ENCODE results near the gene GPC5.
"Not testable (repeated sequence)": the region's sequence is repeated elsewhere in the genome, so short reads cannot be mapped to it uniquely, and the experiment has no call there.

The GPC5 gene

DNA sequence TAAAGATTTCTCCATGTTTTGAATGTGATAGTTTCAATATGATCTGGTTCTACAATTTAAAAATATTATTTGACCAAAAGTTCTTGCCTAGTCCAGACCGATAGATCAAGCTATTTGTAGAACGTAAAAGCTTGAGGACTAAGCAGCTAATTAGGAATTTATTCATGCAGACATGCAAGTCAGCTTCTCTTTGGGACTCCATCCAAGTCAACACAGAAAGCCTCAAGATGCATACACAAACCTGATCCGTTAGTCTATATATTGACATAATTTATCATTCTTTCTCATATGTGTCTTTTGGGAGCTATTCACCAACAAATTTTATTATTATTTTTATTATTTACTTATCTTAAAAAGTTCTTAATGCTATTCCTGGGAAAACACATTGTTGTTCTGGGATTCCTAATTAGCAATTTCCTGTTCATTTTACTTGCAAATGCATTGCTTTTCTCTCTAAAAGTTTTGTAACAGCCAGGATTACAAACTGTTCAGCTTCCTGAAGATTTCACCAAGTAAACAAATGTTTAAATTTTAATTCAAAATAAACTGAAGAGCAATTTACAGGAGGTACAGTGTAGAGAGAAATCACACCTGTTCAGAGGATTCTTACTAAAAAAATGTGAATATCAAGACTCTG is 375.3 kb downstream of the GPC5 start:
- DNase-seq (ENCODE audit: low read depth in 3 of 3), result no peak

- DNase-seq (ENCODE audit: low read depth in 3 of 3), result no peak
These were observed 376.0 kb downstream of the GPC5 start for GRCh38 chr13:91774397-91774796.

- DNase-seq (ENCODE audit: low read depth in 3 of 3), result no peak
These were observed 378.3 kb downstream of the GPC5 start for GRCh38 chr13:91776611-91777193.

GRCh38 chr13:91778123-91778522 is 379.7 kb downstream of the GPC5 start:
- no peak for DNase-seq (ENCODE audit: low read depth in 3 of 3)

DNA sequence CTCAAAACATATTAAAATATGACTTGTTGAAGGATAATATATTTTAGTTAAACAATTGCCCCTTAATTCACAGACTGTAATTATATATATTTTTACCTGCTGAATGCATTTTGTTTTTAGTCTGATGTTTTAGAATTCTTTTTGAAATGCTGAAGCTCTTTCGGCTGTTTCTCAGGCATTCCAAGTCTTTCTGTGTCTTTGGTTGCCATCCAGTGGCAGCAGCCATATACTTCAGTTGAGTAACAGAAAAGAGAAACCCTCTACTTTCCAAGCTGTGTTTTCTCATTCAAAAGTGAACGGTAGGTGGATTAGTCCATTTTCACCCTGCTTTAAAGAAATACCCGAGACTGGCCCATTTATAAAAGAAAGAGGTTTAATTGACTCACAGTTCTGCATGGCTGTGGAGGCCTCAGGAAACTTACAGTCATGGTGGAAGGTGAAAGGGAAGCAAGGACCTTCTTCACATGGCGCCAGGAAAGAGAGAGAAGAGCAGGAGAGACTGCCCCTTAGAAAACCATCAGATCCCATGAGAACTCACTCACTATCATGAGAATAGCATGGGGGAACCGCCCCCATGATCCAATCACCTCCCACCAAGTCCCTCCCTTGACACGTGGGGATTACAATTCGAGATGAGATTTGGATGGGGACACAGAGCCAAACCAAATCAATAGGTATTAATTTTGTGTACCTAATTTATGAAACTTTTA is 383.7 kb downstream of the GPC5 start:
- DNase-seq (ENCODE audit: low read depth in 3 of 3), result not testable (repeated sequence)

DNA sequence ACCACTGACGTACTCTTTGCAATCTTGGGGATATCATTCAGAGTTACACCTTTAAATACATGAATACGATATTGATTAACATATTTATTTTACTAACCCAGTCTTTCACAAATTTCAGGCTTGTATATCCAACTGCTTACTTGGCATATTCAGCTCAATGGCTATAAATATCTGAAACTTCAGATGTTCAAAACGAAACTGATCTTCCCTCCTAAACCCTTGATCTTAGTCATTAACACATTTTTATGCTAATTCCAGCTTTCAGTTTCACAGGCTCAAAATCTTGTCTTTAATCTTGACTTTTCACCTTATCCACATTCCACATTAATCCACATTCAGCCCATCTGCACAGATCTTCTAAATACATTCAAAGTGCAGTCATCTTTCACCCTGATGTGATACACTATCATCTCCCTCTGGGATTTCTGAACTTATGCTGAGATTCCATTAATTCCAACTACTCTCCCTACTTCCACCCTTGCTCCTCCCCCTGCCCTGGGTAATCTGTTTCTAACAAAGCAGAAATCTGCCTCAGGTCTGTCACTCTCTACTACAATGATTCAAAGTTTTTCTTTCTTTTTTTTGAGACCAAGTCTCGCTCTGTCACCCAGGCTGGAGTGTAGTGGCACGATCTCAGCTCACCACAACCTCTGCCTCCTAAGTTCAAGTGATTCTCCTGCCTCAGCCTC is 387.2 kb downstream of the GPC5 start:
- no peak for DNase-seq (ENCODE audit: low read depth in 3 of 3)

- DNase-seq (ENCODE audit: low read depth in 3 of 3), result no peak
These were observed 393.6 kb downstream of the GPC5 start for GRCh38 chr13:91792054-91792453.

GRCh38 chr13:91797567-91797966 is 399.1 kb downstream of the GPC5 start:
- DNase-seq (ENCODE audit: low read depth in 3 of 3), result no peak

DNA sequence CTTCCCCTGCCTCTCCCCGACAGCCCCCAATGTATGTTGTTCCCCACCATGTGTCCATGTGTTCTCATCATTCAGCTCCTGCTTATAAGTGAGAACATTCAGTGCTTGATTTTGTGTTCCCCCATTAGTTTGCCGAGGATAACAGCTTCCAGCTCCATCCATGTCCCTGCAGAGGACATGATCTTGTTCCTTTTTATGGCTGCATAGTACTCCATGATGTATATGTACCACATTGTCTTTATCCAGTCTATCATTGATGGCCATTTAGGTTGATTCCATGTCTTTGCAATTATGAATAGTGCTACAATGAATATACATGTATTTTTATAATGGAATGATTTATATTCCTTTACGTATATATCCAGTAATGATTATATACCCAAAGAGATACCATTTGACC is 399.9 kb downstream of the GPC5 start:
- not testable (repeated sequence) for DNase-seq (ENCODE audit: low read depth in 3 of 3)

DNA sequence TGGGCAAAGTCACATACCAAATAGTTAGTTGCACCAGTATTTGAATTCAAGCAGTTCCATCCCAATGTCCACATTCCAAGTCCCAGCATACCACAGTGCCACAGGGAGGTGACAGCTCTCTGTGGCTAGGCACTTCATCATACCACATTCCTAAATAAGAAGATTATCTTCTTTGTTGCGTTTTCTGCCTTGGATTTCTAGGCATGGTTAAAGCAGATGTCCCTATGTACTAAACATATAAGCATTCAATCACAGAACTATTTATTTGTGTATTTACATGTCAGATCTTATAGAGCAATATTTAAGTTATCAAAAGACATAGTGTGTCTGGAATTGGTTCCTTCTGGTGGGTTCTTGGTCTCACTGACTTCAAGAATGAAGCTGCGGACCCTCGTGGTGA is 403.4 kb downstream of the GPC5 start:
- not testable (repeated sequence) for DNase-seq (ENCODE audit: low read depth in 3 of 3)

- no peak for DNase-seq (ENCODE audit: low read depth in 3 of 3)
These were observed 404.5 kb downstream of the GPC5 start for GRCh38 chr13:91802957-91803356.

GRCh38 chr13:91804724-91805123 is 406.3 kb downstream of the GPC5 start:
- no peak for DNase-seq (ENCODE audit: low read depth in 3 of 3)

DNA sequence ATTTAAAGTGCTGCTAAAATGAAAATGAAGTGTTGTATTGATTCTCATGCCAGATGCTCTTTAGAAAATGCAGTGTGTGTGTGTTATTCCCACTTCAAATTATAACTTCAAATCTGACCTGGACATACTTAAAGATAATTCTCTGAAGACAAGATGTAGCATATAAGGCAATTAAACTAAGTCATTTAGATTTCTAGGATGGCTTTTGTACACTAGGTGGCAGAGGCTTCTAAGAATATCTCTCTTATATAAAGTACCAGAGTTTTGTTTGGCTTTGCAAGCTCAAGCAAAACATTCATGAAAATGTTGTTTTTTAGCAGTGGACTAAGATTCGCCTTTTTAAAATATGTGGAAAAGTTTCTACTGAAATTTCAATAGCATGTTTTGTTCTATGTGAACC is 407.2 kb downstream of the GPC5 start:
- no peak for DNase-seq (ENCODE audit: low read depth in 3 of 3)

GRCh38 chr13:91809161-91809560 is 410.7 kb downstream of the GPC5 start:
- no peak for DNase-seq (ENCODE audit: low read depth in 3 of 3)

DNA sequence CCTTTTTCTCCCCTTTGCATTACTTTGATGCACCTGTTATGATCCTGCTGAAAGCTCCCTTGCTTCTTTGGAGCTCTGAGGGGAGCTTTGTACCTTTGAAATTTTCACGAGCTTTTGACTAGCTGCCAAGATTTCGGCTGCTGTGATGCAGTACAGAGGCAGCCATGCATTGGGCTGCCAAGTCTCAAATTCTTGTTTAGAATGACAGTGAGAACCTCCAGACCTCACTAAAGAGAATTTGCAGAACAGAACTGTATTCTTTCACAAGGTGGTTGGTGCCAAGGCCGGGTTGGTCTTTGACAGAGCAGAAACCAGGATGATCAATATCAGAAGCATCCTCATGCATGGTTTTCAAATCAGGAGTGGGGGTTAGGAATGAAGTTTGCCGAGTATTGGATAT is 414.8 kb downstream of the GPC5 start:
- DNase-seq (ENCODE audit: low read depth in 3 of 3), result no peak

DNA sequence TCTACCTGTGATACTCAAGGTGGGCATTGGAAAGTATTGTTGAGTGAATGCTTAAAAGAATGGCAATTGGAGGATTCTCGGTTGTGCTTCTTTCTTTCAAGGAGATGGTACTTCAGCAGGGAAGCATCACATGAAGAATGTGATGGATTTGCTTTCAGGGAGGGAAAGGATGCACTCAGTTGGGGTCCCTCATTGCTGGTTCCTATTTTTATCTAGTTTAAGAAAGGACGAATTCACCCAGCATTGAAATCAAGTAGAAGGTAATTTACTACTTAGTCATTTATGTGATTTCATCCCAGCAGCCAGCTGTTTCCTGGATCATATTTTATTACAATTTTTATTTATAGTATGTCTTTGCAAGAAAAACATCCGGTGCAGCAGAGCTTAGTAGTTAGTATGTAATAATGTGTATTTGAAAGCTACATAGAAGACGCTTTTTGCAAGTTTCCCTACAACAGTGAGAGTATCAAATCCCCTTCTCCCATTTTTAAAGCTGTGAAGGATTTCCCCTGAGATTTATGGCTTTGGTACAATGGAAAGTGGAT is 417.9 kb downstream of the GPC5 start:
- DNase-seq (ENCODE audit: low read depth in 3 of 3), result no peak

GRCh38 chr13:91817250-91817649 is 418.8 kb downstream of the GPC5 start:
- no peak for DNase-seq (ENCODE audit: low read depth in 3 of 3)

- no peak for DNase-seq (ENCODE audit: low read depth in 3 of 3)
These were observed 426.0 kb downstream of the GPC5 start for GRCh38 chr13:91824416-91824815.

- no peak for DNase-seq (ENCODE audit: low read depth in 3 of 3)
These were observed 427.1 kb downstream of the GPC5 start for GRCh38 chr13:91825516-91825915.

- DNase-seq (ENCODE audit: low read depth in 3 of 3), result no peak
These were observed 438.1 kb downstream of the GPC5 start for GRCh38 chr13:91836553-91836952.

- no peak for DNase-seq (ENCODE audit: low read depth in 3 of 3)
These were observed 447.2 kb downstream of the GPC5 start for GRCh38 chr13:91845612-91846011.

- DNase-seq (ENCODE audit: low read depth in 3 of 3), result no peak
These were observed 465.3 kb downstream of the GPC5 start for GRCh38 chr13:91863699-91864098.
